HCT116 (cell line): ENCODE measurements around the gene ARVCF. TPM values are rescaled to one million over a fixed set of nuclear protein-coding genes. Genes with fewer than 3 reads are reported as not detected.

ENCODE experiments used
- ATAC-seq: fragments of 200-7000 bp; cut with Tn5 transposase; 2 replicates; pipeline ENCODE4 v1.9.1; 2020; ENCODE audit warnings: mild to moderate bottlenecking, moderate library complexity
- BruUV-seq: library from RNA; stranded (reverse); fragments of 400-500 nt; replicated peaks from 2 replicates; lab custom pipeline; 2021; lab: Mats Ljungman, UMichigan
- CTCF ChIA-PET: fragments of 300-600 bp; sonication (Branson Sonifier 250); formaldehyde crosslinking; loops from one replicate; lab custom pipeline; 2021; ENCODE audit warnings: antibody characterized with exemption; lab: Charles Lee
- POLR2A ChIA-PET: fragments of 300-600, 350-600 bp; sonication (Branson Sonifier 250); formaldehyde crosslinking; loops from one replicate; lab custom pipeline; 2021; ENCODE audit warnings: antibody characterized with exemption; lab: Charles Lee
- RAD21 ChIA-PET, 2 experiments: fragments of 300-600 bp; sonication (Branson Sonifier 250); formaldehyde crosslinking; loops; one replicate each; lab custom pipeline; 2023; ENCODE audit warnings: low total read pairs in 2 of 2; ENCODE audit not compliant: uncharacterized antibody in 2 of 2, unreplicated experiment in 2 of 2, low non-redundant PET in 1 of 2; lab: Charles Lee
- DNase-seq: peaks from one replicate; pipeline ENCODE4 v3.0.0-alpha.2; 2010; ENCODE audit warnings: low read depth, low spot score
- H2AFZ ChIP-seq: fragments of 200-600 bp; shearing (Covaris generic), sonication (generic); 2 replicates; pipeline ENCODE4 v1.6.1; 2017; ENCODE audit warnings: low read depth, mixed run types, mixed read lengths, antibody characterized with exemption, low read length; ENCODE audit not compliant: poor library complexity, severe bottlenecking
- H3K27ac ChIP-seq: 2 replicates; pipeline ENCODE4 v1.5.1; 2012; ENCODE audit warnings: low read depth, low read length
- H3K27me3 ChIP-seq: fragments of 200-600 bp; sonication (generic); 2 replicates; pipeline ENCODE4 v1.6.1; 2016; ENCODE audit warnings: mixed run types, low read length, mixed read lengths; ENCODE audit not compliant: insufficient read depth
- H3K36me3 ChIP-seq, 2 experiments: fragments of 200-500 bp in 1 of 2; fragments of 200-600 bp in 1 of 2; sonication (Bioruptor generic) in 1 of 2; sonication (generic) in 1 of 2; 2 replicates each; pipeline versions ENCODE4 v1.5.1 to v1.6.1; 2014 to 2016; ENCODE audit warnings: low read length in 2 of 2, inconsistent platforms in 1 of 2, mixed read lengths in 1 of 2, mixed run types in 1 of 2; ENCODE audit not compliant: insufficient read depth in 2 of 2, control insufficient read depth in 1 of 2
- H3K4me1 ChIP-seq, 2 experiments: fragments of 200-600 bp in 1 of 2; sonication (generic) in 1 of 2; 2 replicates each; pipeline versions ENCODE4 v1.5.1 to v1.6.1; 2012 to 2017; ENCODE audit warnings: low read length in 2 of 2, inconsistent platforms in 1 of 2, mild to moderate bottlenecking in 1 of 2, mixed read lengths in 1 of 2, mixed run types in 1 of 2, moderate library complexity in 1 of 2; ENCODE audit not compliant: insufficient read depth in 2 of 2, control insufficient read depth in 1 of 2
- H3K4me2 ChIP-seq: fragments of 200-600 bp; sonication (generic); 2 replicates; pipeline ENCODE4 v1.6.1; 2017; ENCODE audit warnings: mixed run types, low read length, mixed read lengths
- H3K4me3 ChIP-seq, 2 experiments: fragments of 200-600 bp in 1 of 2; sonication (generic) in 1 of 2; replicated peaks in 1 of 2; 2 replicates each; pipeline ENCODE4 v1.5.1; 2011 to 2016; ENCODE audit warnings: low read length in 2 of 2, control low read depth in 1 of 2, low read depth in 1 of 2, mild to moderate bottlenecking in 1 of 2, mixed read lengths in 1 of 2, mixed run types in 1 of 2
- H3K79me2 ChIP-seq: fragments of 200-600 bp; sonication (generic); 2 replicates; pipeline ENCODE4 v1.6.1; 2017; ENCODE audit warnings: mild to moderate bottlenecking, mixed run types, low read length, moderate library complexity, mixed read lengths; ENCODE audit not compliant: insufficient read depth
- H3K9ac ChIP-seq: fragments of 200-600 bp; sonication (generic); 2 replicates; pipeline ENCODE4 v1.6.1; 2016; ENCODE audit warnings: low read length, mixed read lengths
- H3K9me2 ChIP-seq: fragments of 200-600 bp; sonication (generic), shearing (Covaris generic); 2 replicates; pipeline ENCODE4 v1.6.1; 2017; ENCODE audit warnings: mixed run types, mild to moderate bottlenecking, moderate library complexity; ENCODE audit not compliant: insufficient read depth
- H3K9me3 ChIP-seq, 2 experiments: fragments of 200-500 bp in 1 of 2; fragments of 200-600 bp in 1 of 2; sonication (Bioruptor generic) in 1 of 2; sonication (generic) in 1 of 2; 2 replicates each; pipeline ENCODE4 v1.6.1; 2014 to 2017; ENCODE audit warnings: low read length in 2 of 2, mixed read lengths in 2 of 2, inconsistent platforms in 1 of 2, low read depth in 1 of 2, mild to moderate bottlenecking in 1 of 2, mixed run types in 1 of 2, moderate library complexity in 1 of 2; ENCODE audit not compliant: control insufficient read depth in 1 of 2, insufficient read depth in 1 of 2
- H4K20me1 ChIP-seq: fragments of 200-600 bp; sonication (generic), shearing (Covaris generic); 2 replicates; pipeline ENCODE4 v1.6.1; 2017; ENCODE audit warnings: mixed run types, mild to moderate bottlenecking, moderate library complexity; ENCODE audit not compliant: insufficient read depth
- EGR1 ChIP-seq: IDR thresholded peaks from 2 replicates; pipeline ENCODE4 v1.6.1; 2012; ENCODE audit warnings: low read depth
- JUND ChIP-seq: IDR thresholded peaks from 2 replicates; pipeline ENCODE4 v1.6.1; 2012
- POLR2AphosphoS5 ChIP-seq: IDR thresholded peaks from 2 replicates; pipeline ENCODE4 v1.6.1; 2011; ENCODE audit warnings: mild to moderate bottlenecking, low read depth, low read length, moderate library complexity
- RAD21 ChIP-seq: IDR thresholded peaks from 2 replicates; pipeline ENCODE4 v1.6.1; 2012; ENCODE audit warnings: low read depth, mild to moderate bottlenecking
- SP1 ChIP-seq: IDR thresholded peaks from 2 replicates; pipeline ENCODE4 v1.6.1; 2012; ENCODE audit warnings: low read depth
- TCF7L2 ChIP-seq: IDR thresholded peaks from 2 replicates; pipeline ENCODE4 v1.7.0; 2011; ENCODE audit warnings: borderline replicate concordance, inconsistent platforms; ENCODE audit not compliant: insufficient read depth, insufficient read length; ENCODE audit errors: extremely low read depth
- YY1 ChIP-seq: IDR thresholded peaks from 2 replicates; pipeline ENCODE4 v1.6.1; 2011; ENCODE audit warnings: low read length, low read depth, moderate library complexity, mild to moderate bottlenecking; ENCODE audit not compliant: insufficient replicate concordance; ENCODE audit errors: extremely low read depth
- ZNF274 ChIP-seq: fragments of 200-500 bp; sonication (Bioruptor generic); IDR thresholded peaks from 2 replicates; pipeline ENCODE4 v1.6.1; 2014; ENCODE audit warnings: mild to moderate bottlenecking, low read depth, low read length, inconsistent platforms
- intact Hi-C: fragments of 100-400 bp; cut with micrococcal nuclease; formaldehyde crosslinking; loops from 2 replicates; pipeline ENCODE4 v1.10.0; 2022
- total RNA-seq: library from RNA; stranded (reverse); gene quantifications from one replicate; pipeline ENCODE4 v1.2.1, GENCODE V29; 2021; ENCODE audit not compliant: unreplicated experiment
- TF ChIP-seq, protein P1 (sequence below): IDR thresholded peaks from 2 replicates; pipeline ENCODE4 v1.6.1; 2012
- TF ChIP-seq, protein P2 (sequence below): IDR thresholded peaks from 2 replicates; pipeline ENCODE4 v1.6.1; 2012; ENCODE audit warnings: low read depth

Gene ARVCF
- total RNA-seq, 1 experiment from 2014 or later = 42.8 TPM

DNA sequence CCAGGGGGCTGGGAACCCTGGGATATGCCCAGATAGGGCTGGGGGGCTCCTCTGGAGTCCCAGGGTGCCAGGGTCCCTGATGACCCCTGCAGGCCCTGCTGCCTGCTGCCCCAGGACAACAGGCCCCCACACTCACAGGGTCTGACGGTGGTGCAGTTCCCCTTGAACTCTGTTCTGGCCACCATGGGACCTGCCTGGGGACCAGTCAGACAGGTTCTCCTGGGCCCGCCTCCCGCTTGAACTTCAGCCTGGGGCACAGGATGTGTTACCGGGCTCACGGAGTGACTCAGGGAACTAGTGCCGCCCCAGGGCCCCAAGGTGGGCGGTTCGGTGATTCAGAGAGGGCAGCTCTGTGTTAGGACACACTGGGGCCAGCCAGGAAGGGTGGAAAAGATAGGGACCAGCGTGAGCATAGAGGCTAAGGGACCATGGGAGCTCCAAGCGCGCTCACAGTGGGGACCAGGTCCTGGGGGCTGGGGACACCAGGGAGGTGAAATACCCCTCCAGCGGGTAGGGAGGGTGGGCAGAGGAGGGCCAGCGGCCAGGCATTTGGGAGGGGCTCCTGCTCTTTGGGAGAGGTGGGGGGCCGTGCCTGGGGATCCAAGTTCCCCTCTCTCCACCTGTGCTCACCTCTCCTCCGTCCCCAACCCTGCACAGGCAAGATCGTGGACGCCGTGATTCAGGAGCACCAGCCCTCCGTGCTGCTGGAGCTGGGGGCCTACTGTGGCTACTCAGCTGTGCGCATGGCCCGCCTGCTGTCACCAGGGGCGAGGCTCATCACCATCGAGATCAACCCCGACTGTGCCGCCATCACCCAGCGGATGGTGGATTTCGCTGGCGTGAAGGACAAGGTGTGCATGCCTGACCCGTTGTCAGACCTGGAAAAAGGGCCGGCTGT, 53.5 kb downstream of the ARVCF start:
- Histone ChIP-seq H3K27me3 (no peaks in the 10 kb centered on the region), H3K27ac (peak overlapping the region; percentile 99), H2AFZ (no peak overlapping the region), H3K4me1 (peaks cover 44 to 60% of the 10 kb centered on the region in 2 experiments), H3K4me2 (peak overlapping the region; percentile 99), H3K9ac (peak overlapping the region; percentile 74), H3K4me3 (peak overlapping the region; percentile 46 to 64), H3K9me3 (no peaks in the 10 kb centered on the region), H3K36me3 (peaks cover 4 to 15% of the 10 kb centered on the region in 2 experiments; a peak in 3 of 4 replicates), H3K9me2 (no peaks in the 10 kb centered on the region), H3K79me2 (no peaks in the 10 kb centered on the region)
- intact Hi-C loops = loop anchor here (10.0 kb wide), 1 partner anchor 152 kb away; the partner anchor contains the start of genes RANBP1 and TRMT2A
- no TSS peak for BruUV-seq
- DNase-seq (peak; percentile 86), ATAC-seq (peak; percentile 83)
- RAD21 ChIA-PET = interaction anchor here in 1 of 2 experiments (1.7 kb wide), 1 partner anchor 233 kb away, joined by 5 read pairs; no protein-coding TSS in a partner anchor
- CTCF ChIA-PET = interaction anchor here (0.6 to 2.0 kb wide), 7 partner anchors 9 to 966 kb away, joined by 3 to 15 read pairs (median 3); no protein-coding TSS in a partner anchor
- POLR2A ChIA-PET = interaction anchor here (0.7 to 1.3 kb wide), 5 partner anchors 7 to 188 kb away, joined by 3 to 5 read pairs (median 3); no protein-coding TSS in a partner anchor
- TF ChIP-seq, protein P1, sequence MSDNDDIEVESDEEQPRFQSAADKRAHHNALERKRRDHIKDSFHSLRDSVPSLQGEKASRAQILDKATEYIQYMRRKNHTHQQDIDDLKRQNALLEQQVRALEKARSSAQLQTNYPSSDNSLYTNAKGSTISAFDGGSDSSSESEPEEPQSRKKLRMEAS = peak; percentile 40; the same call in 1 of the 2 replicates
- TF ChIP-seq EGR1 (peak; percentile 83), ZNF274 (no peak), JUND (peak; percentile 76), YY1 (peak; percentile 51), RAD21 (peak; percentile 30; the same call in 1 of the 2 replicates), TCF7L2 (peak; percentile 12), SP1 (peak; percentile 96), POLR2AphosphoS5 (peak; percentile 57; the same call in 1 of the 2 replicates)
- TF ChIP-seq, protein P2, sequence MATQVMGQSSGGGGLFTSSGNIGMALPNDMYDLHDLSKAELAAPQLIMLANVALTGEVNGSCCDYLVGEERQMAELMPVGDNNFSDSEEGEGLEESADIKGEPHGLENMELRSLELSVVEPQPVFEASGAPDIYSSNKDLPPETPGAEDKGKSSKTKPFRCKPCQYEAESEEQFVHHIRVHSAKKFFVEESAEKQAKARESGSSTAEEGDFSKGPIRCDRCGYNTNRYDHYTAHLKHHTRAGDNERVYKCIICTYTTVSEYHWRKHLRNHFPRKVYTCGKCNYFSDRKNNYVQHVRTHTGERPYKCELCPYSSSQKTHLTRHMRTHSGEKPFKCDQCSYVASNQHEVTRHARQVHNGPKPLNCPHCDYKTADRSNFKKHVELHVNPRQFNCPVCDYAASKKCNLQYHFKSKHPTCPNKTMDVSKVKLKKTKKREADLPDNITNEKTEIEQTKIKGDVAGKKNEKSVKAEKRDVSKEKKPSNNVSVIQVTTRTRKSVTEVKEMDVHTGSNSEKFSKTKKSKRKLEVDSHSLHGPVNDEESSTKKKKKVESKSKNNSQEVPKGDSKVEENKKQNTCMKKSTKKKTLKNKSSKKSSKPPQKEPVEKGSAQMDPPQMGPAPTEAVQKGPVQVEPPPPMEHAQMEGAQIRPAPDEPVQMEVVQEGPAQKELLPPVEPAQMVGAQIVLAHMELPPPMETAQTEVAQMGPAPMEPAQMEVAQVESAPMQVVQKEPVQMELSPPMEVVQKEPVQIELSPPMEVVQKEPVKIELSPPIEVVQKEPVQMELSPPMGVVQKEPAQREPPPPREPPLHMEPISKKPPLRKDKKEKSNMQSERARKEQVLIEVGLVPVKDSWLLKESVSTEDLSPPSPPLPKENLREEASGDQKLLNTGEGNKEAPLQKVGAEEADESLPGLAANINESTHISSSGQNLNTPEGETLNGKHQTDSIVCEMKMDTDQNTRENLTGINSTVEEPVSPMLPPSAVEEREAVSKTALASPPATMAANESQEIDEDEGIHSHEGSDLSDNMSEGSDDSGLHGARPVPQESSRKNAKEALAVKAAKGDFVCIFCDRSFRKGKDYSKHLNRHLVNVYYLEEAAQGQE = no peak
- TF ChIP-seq, all 23 proteins: peak for 8
- no peaks in the 10 kb centered on the region for H4K20me1 ChIP-seq
